Adrenal gland (tissue), 5 donors: Measurements from ENCODE around the gene LAMA1.

Experiments
- CTCF ChIP-seq, 6 experiments: fragments of 450-650 bp in 4 of 6; fragments of 200-600 bp in 2 of 6; sonication (generic) in 1 of 6; IDR thresholded peaks; 1 replicate in 5 of 6; 2 replicates in 1 of 6; pipeline versions ENCODE4 v1.5.1 to v1.8.0; 2016 to 2021; ENCODE audit warnings: antibody characterized with exemption in 6 of 6, mild to moderate bottlenecking in 2 of 6, moderate library complexity in 1 of 6
- POLR2A ChIP-seq, 2 donors: fragments of 450-650 bp; IDR thresholded peaks; one replicate each; pipeline ENCODE4 v1.6.1; 2017; ENCODE audit warnings: antibody characterized with exemption in 2 of 2, mild to moderate bottlenecking in 2 of 2, moderate library complexity in 1 of 2
- donor health status: DM: no; HTN: no; CAD: no.

- no peak for TF ChIP-seq CTCF (IDR thresholded peaks at IDR 0.05)
- TF ChIP-seq POLR2A (IDR thresholded peaks at IDR 0.05): no peak
Observed at GRCh38 chr18:7141287-7141686, 23.7 kb upstream of the LAMA1 start.
